CD14-positive monocyte (primary cell): ENCODE measurements around the gene MPC1. TPM values are rescaled to one million over a fixed set of nuclear protein-coding genes. Genes with fewer than 3 reads are reported as not detected.

Experiments used
- DNase-seq, 3 donors: peaks; one replicate each; pipeline ENCODE4 v3.0.0-alpha.2; 2011 to 2022
- H2AFZ ChIP-seq: 2 replicates; pipeline ENCODE4 v1.6.0; 2012; ENCODE audit warnings: mild to moderate bottlenecking, low read depth, low read length, inconsistent platforms; ENCODE audit not compliant: insufficient read depth, poor library complexity, severe bottlenecking
- H3K27ac ChIP-seq, 2 donors: 1 replicate in 1 of 2; 2 replicates in 1 of 2; pipeline ENCODE4 v1.5.1; 2012 to 2013; ENCODE audit warnings: low read length in 2 of 2, control low read depth in 1 of 2, inconsistent platforms in 1 of 2, low read depth in 1 of 2, mild to moderate bottlenecking in 1 of 2
- H3K27me3 ChIP-seq, 2 donors: one replicate each; pipeline versions ENCODE4 v1.6.0 to v1.6.1; 2011 to 2013; ENCODE audit warnings: low read length in 2 of 2; ENCODE audit not compliant: control insufficient read depth in 2 of 2, insufficient read depth in 2 of 2
- H3K36me3 ChIP-seq, 2 donors: replicated peaks in 1 of 2; 1 replicate in 1 of 2; 2 replicates in 1 of 2; pipeline versions ENCODE4 v1.5.1 to v1.6.1; 2012 to 2013; ENCODE audit warnings: low read length in 2 of 2, control low read depth in 1 of 2, inconsistent platforms in 1 of 2, mild to moderate bottlenecking in 1 of 2; ENCODE audit not compliant: insufficient read depth in 2 of 2, control insufficient read depth in 1 of 2
- H3K4me1 ChIP-seq, 2 donors: 1 replicate in 1 of 2; 2 replicates in 1 of 2; pipeline versions ENCODE4 v1.5.1 to v1.6.1; 2012 to 2013; ENCODE audit warnings: low read length in 2 of 2, control low read depth in 1 of 2, inconsistent platforms in 1 of 2, mild to moderate bottlenecking in 1 of 2, moderate library complexity in 1 of 2; ENCODE audit not compliant: insufficient read depth in 2 of 2, control insufficient read depth in 1 of 2
- H3K4me2 ChIP-seq: replicated peaks from 2 replicates; pipeline ENCODE3; 2012; ENCODE audit warnings: low read length, moderate library complexity, mild to moderate bottlenecking; ENCODE audit not compliant: poor library complexity, severe bottlenecking; ENCODE audit errors: extremely low read depth
- H3K4me3 ChIP-seq, 3 experiments: fragments of 200-600 bp in 1 of 3; sonication (generic) in 1 of 3; replicated peaks in 1 of 3; 1 replicate in 2 of 3; 2 replicates in 1 of 3; pipeline ENCODE4 v1.5.1; 2011 to 2013; ENCODE audit warnings: low read length in 3 of 3, mild to moderate bottlenecking in 3 of 3, control low read depth in 2 of 3, low read depth in 2 of 3, inconsistent platforms in 1 of 3, moderate library complexity in 1 of 3
- H3K79me2 ChIP-seq: 2 replicates; pipeline ENCODE4 v1.6.0; 2012; ENCODE audit warnings: mild to moderate bottlenecking, control low read depth, inconsistent platforms, low read length, moderate library complexity; ENCODE audit not compliant: insufficient read depth
- H3K9ac ChIP-seq: 2 replicates; pipeline ENCODE4 v1.6.0; 2017; ENCODE audit warnings: low read length, mild to moderate bottlenecking; ENCODE audit not compliant: insufficient read depth, poor library complexity, severe bottlenecking
- H3K9me3 ChIP-seq, 2 donors: replicated peaks in 1 of 2; 1 replicate in 1 of 2; 2 replicates in 1 of 2; pipeline versions ENCODE4 v1.5.1 to v1.6.1; 2012 to 2013; ENCODE audit warnings: low read length in 2 of 2, control low read depth in 1 of 2; ENCODE audit not compliant: control insufficient read depth in 1 of 2, insufficient read depth in 1 of 2
- H4K20me1 ChIP-seq: 2 replicates; pipeline ENCODE4 v1.6.0; 2012; ENCODE audit warnings: mild to moderate bottlenecking, low read length, control low read depth, moderate library complexity; ENCODE audit not compliant: insufficient read depth
- H3K27ac Mint-ChIP-seq, 7 donors: one replicate each; pipeline ENCODE4 v1.8.0; 2020; ENCODE audit warnings: mild to moderate bottlenecking in 7 of 7, mixed read lengths in 7 of 7, moderate library complexity in 6 of 7, inconsistent platforms in 2 of 7
- H3K27me3 Mint-ChIP-seq, 3 donors: one replicate each; pipeline ENCODE4 v1.8.0; 2021 to 2022; ENCODE audit warnings: low read depth in 3 of 3, mild to moderate bottlenecking in 3 of 3, mixed read lengths in 3 of 3, moderate library complexity in 3 of 3, inconsistent platforms in 1 of 3
- H3K36me3 Mint-ChIP-seq, 2 donors: one replicate each; pipeline ENCODE4 v1.8.0; 2020; ENCODE audit warnings: mixed read lengths in 2 of 2, inconsistent platforms in 1 of 2, mild to moderate bottlenecking in 1 of 2
- H3K4me1 Mint-ChIP-seq: one replicate; pipeline ENCODE4 v1.8.0; 2020; ENCODE audit warnings: mild to moderate bottlenecking, mixed read lengths
- H3K4me3 Mint-ChIP-seq, 2 donors: one replicate each; pipeline ENCODE4 v1.8.0; 2020; ENCODE audit warnings: mild to moderate bottlenecking in 2 of 2, mixed read lengths in 2 of 2, moderate library complexity in 1 of 2
- H3K9me3 Mint-ChIP-seq, 7 donors: one replicate each; pipeline ENCODE4 v1.8.0; 2020 to 2022; ENCODE audit warnings: mixed read lengths in 7 of 7, mild to moderate bottlenecking in 6 of 7, moderate library complexity in 6 of 7, inconsistent platforms in 2 of 7
- CTCF ChIP-seq: fragments of 200-600 bp; IDR thresholded peaks from one replicate; pipeline ENCODE4 v1.8.0; 2022; ENCODE audit warnings: antibody characterized with exemption, mild to moderate bottlenecking
- WGBS: methylation state at CpG from one replicate; pipeline ENCODE4 v1.1.5; 2013; ENCODE audit warnings: missing lambda C conversion rate; ENCODE audit not compliant: insufficient coverage; 5-methylcytosine and 5-hydroxymethylcytosine counted together
- intact Hi-C, 2 donors: fragments of 100-400 bp; cut with micrococcal nuclease; formaldehyde crosslinking; loops; one replicate each; pipeline versions ENCODE4 v1.15.0 to v1.15.1; 2023
- polyA plus RNA-seq, 3 donors: library from polyadenylated mRNA; depleted of rRNA in 1 of 3; unstranded in 2 of 3; stranded (reverse) in 1 of 3; fragments of 300-500 nt in 2 of 3; fragments of >200 nt in 1 of 3; fragmentation: Illumina TruSeq in 2 of 3; gene quantifications; 1 replicate in 2 of 3; 2 replicates in 1 of 3; pipeline ENCODE4 v1.2.3, GENCODE V29; 2012 to 2021

MPC1 gene
- polyA plus RNA-seq, 3 donors = 52.4 to 122 (median 104) TPM

- H3K9me3 ChIP-seq = no peaks in the 10 kb centered on the region
- no peak for DNase-seq
- no peak overlapping the region for H3K27ac ChIP-seq
- no peak overlapping the region for H3K4me3 Mint-ChIP-seq
- H3K36me3 Mint-ChIP-seq = no peaks in the 10 kb centered on the region
- H3K4me1 ChIP-seq = no peaks in the 10 kb centered on the region
- no peak overlapping the region for H3K27ac Mint-ChIP-seq
- H3K27me3 ChIP-seq = no peaks in the 10 kb centered on the region
- H3K9ac ChIP-seq = no peak overlapping the region
- H3K79me2 ChIP-seq = no peaks in the 10 kb centered on the region
- H2AFZ ChIP-seq = no peak overlapping the region
- WGBS = over 99% methylated on average over 12 of the region's 12 CpGs
- no peaks in the 10 kb centered on the region for H4K20me1 ChIP-seq
- intact Hi-C loops = no loop called here
- H3K4me1 Mint-ChIP-seq = peaks cover 6% of the 10 kb centered on the region
- no peak for TF ChIP-seq CTCF
- no peaks in the 10 kb centered on the region for H3K9me3 Mint-ChIP-seq
- H3K36me3 ChIP-seq = no peaks in the 10 kb centered on the region
- H3K4me2 ChIP-seq = no peak overlapping the region
- peaks cover 0 to 2% (median 2%) of the 10 kb centered on the region in 3 donors for H3K27me3 Mint-ChIP-seq
- H3K4me3 ChIP-seq = no peak overlapping the region
Measured at GRCh38 chr6:166406197-166406596, 23.5 kb upstream of the MPC1 start.

GRCh38 chr6:166405386-166405785 lies 22.6 kb upstream of the MPC1 start:
- no peak overlapping the region for H2AFZ ChIP-seq
- no peak for DNase-seq
- no peaks in the 10 kb centered on the region for H3K4me1 ChIP-seq
- H3K36me3 Mint-ChIP-seq = no peaks in the 10 kb centered on the region
- intact Hi-C loops = no loop called here
- no peaks in the 10 kb centered on the region for H3K79me2 ChIP-seq
- H3K9me3 ChIP-seq = no peaks in the 10 kb centered on the region
- H3K9ac ChIP-seq = no peak overlapping the region
- no peak overlapping the region for H3K4me3 ChIP-seq
- no peak for TF ChIP-seq CTCF
- 63% methylated on average over 1 of the region's 7 CpGs for WGBS
- H3K27me3 ChIP-seq = no peaks in the 10 kb centered on the region
- H3K4me1 Mint-ChIP-seq = peaks cover 5% of the 10 kb centered on the region
- peak overlapping the region in 2 of 7 donors; percentile 2 to 25 for H3K27ac Mint-ChIP-seq
- peaks cover 0 to 2% (median 2%) of the 10 kb centered on the region in 3 donors for H3K27me3 Mint-ChIP-seq
- no peaks in the 10 kb centered on the region for H3K36me3 ChIP-seq
- H3K4me2 ChIP-seq = no peak overlapping the region
- no peak overlapping the region for H3K4me3 Mint-ChIP-seq
- no peaks in the 10 kb centered on the region for H4K20me1 ChIP-seq
- no peaks in the 10 kb centered on the region for H3K9me3 Mint-ChIP-seq
- H3K27ac ChIP-seq = no peak overlapping the region
